Measurements from ENCODE around the gene GALK2. TPM values are rescaled to one million over a fixed set of nuclear protein-coding genes. Genes with fewer than 3 reads are reported as not detected.

Gene GALK2
- total RNA-seq, 4 donors from 2014 or later = 34.5 to 56.6 (median 47.4) TPM

DNA sequence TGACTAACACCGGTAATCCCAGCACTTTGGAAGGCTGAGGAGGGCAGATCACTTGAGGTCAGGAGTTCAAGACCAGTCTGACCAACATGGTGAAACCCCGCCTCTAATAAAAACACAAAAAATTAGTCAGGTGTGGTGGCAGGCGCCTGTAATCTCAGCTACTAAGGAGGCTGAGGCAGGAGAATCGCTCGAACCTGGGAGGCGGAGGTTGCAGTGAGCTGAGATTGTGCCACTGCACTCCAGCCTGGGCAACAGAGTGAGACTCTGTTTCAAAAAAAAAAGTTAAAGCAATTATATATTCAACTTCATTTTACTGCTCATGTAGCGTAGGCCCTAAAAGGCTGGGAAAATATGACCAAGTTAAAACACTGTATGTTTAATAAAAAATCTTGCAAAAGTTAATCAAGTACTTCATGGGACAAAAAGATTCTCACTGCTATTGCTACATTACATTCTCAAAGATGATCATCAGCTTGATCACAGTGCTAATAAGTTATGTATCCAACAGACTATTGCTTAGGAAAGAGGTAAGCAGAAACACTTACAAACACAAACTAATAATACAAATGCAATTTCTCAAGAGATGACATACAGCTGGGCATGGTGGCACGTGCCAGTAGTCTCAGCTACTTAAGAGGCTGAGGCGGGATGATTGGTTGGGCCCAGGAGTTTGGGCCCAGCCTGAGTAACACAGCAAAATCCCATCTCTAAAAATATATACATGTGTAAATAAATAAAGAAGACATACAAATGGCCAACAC is 17.3 kb upstream of the GALK2 start:
- TF ChIP-seq EP300 (IDR thresholded peaks at IDR 0.05) (no peak), POLR2A (IDR thresholded peaks at IDR 0.05) (no peak)
- TF ChIP-seq, protein P1, sequence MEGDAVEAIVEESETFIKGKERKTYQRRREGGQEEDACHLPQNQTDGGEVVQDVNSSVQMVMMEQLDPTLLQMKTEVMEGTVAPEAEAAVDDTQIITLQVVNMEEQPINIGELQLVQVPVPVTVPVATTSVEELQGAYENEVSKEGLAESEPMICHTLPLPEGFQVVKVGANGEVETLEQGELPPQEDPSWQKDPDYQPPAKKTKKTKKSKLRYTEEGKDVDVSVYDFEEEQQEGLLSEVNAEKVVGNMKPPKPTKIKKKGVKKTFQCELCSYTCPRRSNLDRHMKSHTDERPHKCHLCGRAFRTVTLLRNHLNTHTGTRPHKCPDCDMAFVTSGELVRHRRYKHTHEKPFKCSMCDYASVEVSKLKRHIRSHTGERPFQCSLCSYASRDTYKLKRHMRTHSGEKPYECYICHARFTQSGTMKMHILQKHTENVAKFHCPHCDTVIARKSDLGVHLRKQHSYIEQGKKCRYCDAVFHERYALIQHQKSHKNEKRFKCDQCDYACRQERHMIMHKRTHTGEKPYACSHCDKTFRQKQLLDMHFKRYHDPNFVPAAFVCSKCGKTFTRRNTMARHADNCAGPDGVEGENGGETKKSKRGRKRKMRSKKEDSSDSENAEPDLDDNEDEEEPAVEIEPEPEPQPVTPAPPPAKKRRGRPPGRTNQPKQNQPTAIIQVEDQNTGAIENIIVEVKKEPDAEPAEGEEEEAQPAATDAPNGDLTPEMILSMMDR (IDR thresholded peaks at IDR 0.05) = no peak
- Histone ChIP-seq H3K36me3 (no peaks in the 10 kb centered on the region), H3K4me3 (no peak overlapping the region), H3K9me3 (no peaks in the 10 kb centered on the region), H3K27me3 (no peaks in the 10 kb centered on the region), H3K27ac (no peak overlapping the region), H3K4me1 (peaks cover 3 to 85% (median 18%) of the 10 kb centered on the region in 4 donors)
- WGBS, 2 donors = 89 to 93% methylated on average over 9 of the region's 9 CpGs
- DNase-seq (ENCODE audit: low spot score in 2 of 2) = no peak

DNA sequence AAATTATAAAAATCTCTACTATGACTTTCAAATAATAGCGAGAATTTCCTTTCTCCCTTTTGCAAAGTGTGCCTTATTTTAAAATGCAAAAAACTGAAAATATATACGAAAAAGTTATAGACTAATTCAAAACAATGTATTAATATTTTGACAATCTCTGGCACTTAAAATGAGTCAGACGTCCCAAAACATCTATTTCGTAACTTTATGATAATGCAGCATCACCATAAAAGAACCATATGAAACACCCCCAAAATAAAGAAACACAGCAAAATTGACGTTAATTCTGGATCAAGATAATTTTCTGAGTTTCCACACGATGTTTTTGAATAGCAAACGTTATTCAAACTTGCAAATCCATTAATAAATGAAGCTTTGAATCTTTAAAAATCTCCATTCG is 15.7 kb upstream of the GALK2 start:
- peaks cover 3 to 76% (median 17%) of the 10 kb centered on the region in 4 donors for H3K4me1 ChIP-seq
- peak overlapping the region; percentile 83 to 96 (median 92) for H3K27ac ChIP-seq
- DNase-seq (ENCODE audit: low spot score in 2 of 2) = no peak
- WGBS, 2 donors = 18% methylated on average over 8 of the region's 8 CpGs
- peak overlapping the region; percentile 76 to 96 (median 88) for H3K4me3 ChIP-seq
- no peaks in the 10 kb centered on the region for H3K27me3 ChIP-seq
- no peaks in the 10 kb centered on the region for H3K36me3 ChIP-seq
- no peak for TF ChIP-seq EP300 (IDR thresholded peaks at IDR 0.05)
- TF ChIP-seq POLR2A (IDR thresholded peaks at IDR 0.05) = no peak
- TF ChIP-seq, protein P1 (IDR thresholded peaks at IDR 0.05) = no peak
- H3K9me3 ChIP-seq = no peaks in the 10 kb centered on the region

DNA sequence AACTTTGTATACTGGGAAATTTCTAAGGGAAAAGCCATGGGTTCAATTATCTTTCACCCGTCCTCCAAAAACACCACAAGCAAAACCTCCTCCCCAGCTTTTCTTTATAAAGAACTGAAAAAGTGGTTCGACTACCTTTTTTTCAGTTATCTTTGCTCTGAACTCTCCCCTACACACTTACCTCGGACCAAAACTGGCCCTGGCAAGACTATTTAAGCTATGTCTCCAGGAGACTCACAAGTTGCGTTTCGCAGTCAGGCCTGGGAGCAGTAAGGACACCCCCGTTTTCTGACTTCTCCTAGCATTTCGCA is 15.3 kb upstream of the GALK2 start:
- Histone ChIP-seq H3K4me3 (peak overlapping the region; percentile 76 to 96 (median 88)), H3K9me3 (no peaks in the 10 kb centered on the region), H3K36me3 (no peaks in the 10 kb centered on the region), H3K27ac (peak overlapping the region; percentile 83 to 96 (median 92)), H3K27me3 (no peaks in the 10 kb centered on the region), H3K4me1 (peaks cover 3 to 74% (median 17%) of the 10 kb centered on the region in 4 donors)
- WGBS, 2 donors = 0 to 1% methylated on average over 7 of the region's 7 CpGs
- DNase-seq (ENCODE audit: low spot score in 2 of 2) = no peak
- TF ChIP-seq, protein P1 (IDR thresholded peaks at IDR 0.05) = no peak
- TF ChIP-seq POLR2A (IDR thresholded peaks at IDR 0.05) = no peak
- no peak for TF ChIP-seq EP300 (IDR thresholded peaks at IDR 0.05)

DNA sequence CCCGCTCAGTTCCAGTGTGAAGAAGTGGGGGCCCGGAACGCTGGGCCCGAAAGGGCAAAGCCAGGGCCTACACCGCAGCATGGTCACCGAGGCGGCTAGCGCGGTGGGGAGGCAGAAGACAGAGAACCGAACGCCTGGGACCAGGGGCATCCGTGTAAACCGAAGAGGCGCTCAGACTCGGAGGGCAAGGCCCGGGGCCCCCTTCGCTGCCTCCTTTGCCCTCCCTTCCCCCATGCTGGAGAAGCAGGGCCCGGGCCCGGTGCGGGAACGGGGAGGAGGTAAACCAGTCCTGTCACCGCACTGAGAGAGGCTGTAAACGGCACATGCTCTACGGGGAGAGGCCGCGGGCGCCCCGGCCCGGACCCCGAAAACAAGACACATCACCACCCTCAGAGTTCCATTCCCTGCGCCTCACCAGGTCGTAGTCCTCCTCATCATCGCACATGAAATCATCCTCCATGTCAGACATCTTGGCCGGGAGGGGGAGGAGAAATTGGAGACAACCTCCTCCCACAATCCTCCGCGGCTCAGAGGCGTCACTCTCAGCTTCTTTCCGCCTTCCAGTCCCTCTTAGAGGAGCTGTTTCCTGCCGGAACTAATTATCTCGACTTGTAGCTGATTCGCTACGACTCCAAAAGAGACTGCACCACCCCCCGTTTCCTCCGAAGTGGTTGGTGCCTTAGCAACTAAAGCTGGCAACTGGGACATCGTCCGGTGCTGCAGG is 14.8 kb upstream of the GALK2 start, which contains the start of gene COPS2:
Gene COPS2 (minus strand): TSS at position 490 of the 724 bp plus-strand sequence. CDS start 21 bp downstream, at position 469.
- peak within 1 kb of the TSS; percentile 76 to 96 (median 88) for H3K4me3 ChIP-seq
- peak; percentile 95 to 97 for TF ChIP-seq EP300 (IDR thresholded peaks at IDR 0.05)
- peak; percentile 41 to 79 for TF ChIP-seq POLR2A (IDR thresholded peaks at IDR 0.05)
- TF ChIP-seq, protein P1 (IDR thresholded peaks at IDR 0.05) = peak in 2 of 5 experiments; percentile 21 to 35
- WGBS, 2 donors = 1% methylated on average over 23 to 39 of the region's 46 CpGs
- peak within 1 kb of the TSS; percentile 83 to 96 (median 92) for H3K27ac ChIP-seq
- DNase-seq (ENCODE audit: low spot score in 2 of 2) = peak; percentile 87 to 95
- no peaks in the 10 kb centered on the region for H3K9me3 ChIP-seq
- H3K4me1 ChIP-seq = peaks cover 3 to 72% (median 17%) of the 10 kb centered on the region in 4 donors
- no peaks in the 10 kb centered on the region for H3K36me3 ChIP-seq
- H3K27me3 ChIP-seq = no peaks in the 10 kb centered on the region

All from tibial nerve (tissue), 4 donors.